SK-N-SH (cell line): ENCODE results near the gene GLOD4.

Experiments
- CTCF ChIP-seq: fragments of 200-600 bp; sonication (generic); IDR thresholded peaks from 2 replicates; pipeline ENCODE4 v1.6.1; 2017; ENCODE audit warnings: antibody characterized with exemption, mild to moderate bottlenecking, moderate library complexity
- EP300 ChIP-seq, 2 experiments: IDR thresholded peaks; 2 replicates each; pipeline versions ENCODE4 v1.4.0 to v1.6.1; 2012; ENCODE audit warnings: borderline replicate concordance in 1 of 2, low read depth in 1 of 2, low read length in 1 of 2
- EZH2phosphoT487 ChIP-seq: fragments of 200-600 bp; sonication (generic); IDR thresholded peaks from 2 replicates; pipeline ENCODE4 v1.6.1; 2017; ENCODE audit warnings: low read depth, mixed run types, mild to moderate bottlenecking, antibody characterized with exemption, moderate library complexity, borderline replicate concordance
- POLR2AphosphoS5 ChIP-seq: IDR thresholded peaks from 2 replicates; pipeline ENCODE4 v1.6.1; 2012; ENCODE audit warnings: low read depth, low read length
- RFX5 ChIP-seq: IDR thresholded peaks from 2 replicates; pipeline ENCODE4 v1.6.1; 2012; ENCODE audit warnings: mild to moderate bottlenecking, improper control_type of control experiment, low read length
- ZBTB33 ChIP-seq: IDR thresholded peaks from 2 replicates; pipeline ENCODE4 v1.4.0; 2012; ENCODE audit warnings: low read depth, borderline replicate concordance

GRCh38 chr17:725746-726145 lies 56.3 kb downstream of the GLOD4 start:
- TF ChIP-seq POLR2AphosphoS5 (no peak), CTCF (no peak), ZBTB33 (no peak), RFX5 (no peak), EZH2phosphoT487 (no peak), EP300 (IDR thresholded peaks at IDR 0.05; ENCODE audit: borderline replicate concordance in 1 of 2, low read depth in 1 of 2, low read length in 1 of 2) (no peak)
